SK-MEL-5 (cell line): ENCODE measurements around the gene ZFR. TPM values are rescaled to one million over a fixed set of nuclear protein-coding genes. Genes with fewer than 3 reads are reported as not detected.
"Not testable (repeated sequence)": the region's sequence is repeated elsewhere in the genome, so short reads cannot be mapped to it uniquely, and the experiment has no call there.

Experiments used
- DNase-seq: peaks from one replicate; pipeline ENCODE4 v3.0.0-alpha.2; 2016; ENCODE audit warnings: low read depth, low spot score
- in situ Hi-C: cut with HindIII; loops from 2 replicates; pipeline ENCODE4 v1.10.0; 2016; ENCODE audit warnings: low sequenced_read_pairs, high pct_unique_total_duplicates, low pct_unique_long_range_greater_than_20kb
- total RNA-seq: library from RNA; depleted of rRNA; stranded (reverse); fragments of >200 nt; shearing (Covaris generic); gene quantifications from 2 replicates; pipeline ENCODE4 v1.2.3, GENCODE V29; 2014

The ZFR gene
- total RNA-seq, 1 experiment from 2014 or later: 105 TPM

DNA sequence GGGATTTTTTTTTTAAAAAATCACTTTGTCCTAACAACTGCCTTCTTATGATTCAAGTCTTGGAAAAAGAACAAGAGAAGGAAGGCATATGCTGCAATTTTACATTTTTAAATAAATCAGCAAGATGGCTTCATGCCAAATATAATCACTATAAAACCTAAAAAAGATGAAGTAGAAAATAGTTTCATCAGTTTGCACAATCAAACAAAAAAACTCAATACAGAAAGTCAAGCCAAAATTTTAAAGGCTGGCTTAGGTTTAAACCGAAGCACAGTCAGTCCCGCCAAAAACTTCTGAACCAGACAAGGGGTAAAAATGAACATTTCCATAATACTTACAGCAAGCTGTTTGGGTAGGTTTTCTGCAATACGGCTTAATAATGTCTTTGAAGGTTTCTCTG, 57.3 kb downstream of the ZFR start:
- in situ Hi-C loops: no loop called here
- no peak for DNase-seq

DNA sequence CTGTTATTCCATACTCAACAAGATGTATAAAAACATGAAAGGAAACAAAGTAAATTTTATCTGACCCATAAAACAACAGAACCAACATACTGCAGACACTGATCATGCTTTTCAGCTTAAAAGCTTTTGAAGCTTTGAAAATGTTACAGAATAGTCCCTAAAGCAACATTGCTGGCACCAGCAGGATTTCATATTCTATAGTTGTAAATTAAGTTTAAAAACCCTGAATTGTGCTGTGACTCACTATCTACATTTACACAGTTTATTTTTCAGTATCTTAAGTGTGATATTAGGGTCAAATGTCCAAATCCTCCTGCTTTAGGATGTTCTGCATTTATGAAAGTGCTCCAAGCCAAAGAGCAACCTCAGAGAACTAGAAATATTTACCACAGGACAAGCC, 59.9 kb downstream of the ZFR start:
- DNase-seq: no peak
- in situ Hi-C loops: no loop called here

DNA sequence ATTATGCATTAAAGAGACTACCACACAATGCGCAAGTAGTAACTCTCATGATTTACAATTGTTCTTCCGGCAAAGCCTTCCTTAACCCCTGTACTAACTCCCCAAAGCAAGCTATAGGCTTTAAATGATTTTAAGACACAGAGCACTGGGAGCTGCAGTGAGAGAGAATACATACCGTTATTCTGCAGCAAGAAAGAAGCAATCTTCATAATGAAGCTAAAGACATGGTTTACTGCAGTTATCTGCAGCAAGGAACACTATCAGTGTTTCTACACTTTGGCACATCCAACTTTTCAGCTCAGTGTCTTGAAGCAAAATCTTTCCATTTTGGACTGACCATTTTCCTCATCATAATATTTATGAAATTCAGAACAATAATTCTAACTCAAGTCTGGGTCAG, 61.0 kb downstream of the ZFR start:
- DNase-seq: no peak
- in situ Hi-C loops: no loop called here

DNA sequence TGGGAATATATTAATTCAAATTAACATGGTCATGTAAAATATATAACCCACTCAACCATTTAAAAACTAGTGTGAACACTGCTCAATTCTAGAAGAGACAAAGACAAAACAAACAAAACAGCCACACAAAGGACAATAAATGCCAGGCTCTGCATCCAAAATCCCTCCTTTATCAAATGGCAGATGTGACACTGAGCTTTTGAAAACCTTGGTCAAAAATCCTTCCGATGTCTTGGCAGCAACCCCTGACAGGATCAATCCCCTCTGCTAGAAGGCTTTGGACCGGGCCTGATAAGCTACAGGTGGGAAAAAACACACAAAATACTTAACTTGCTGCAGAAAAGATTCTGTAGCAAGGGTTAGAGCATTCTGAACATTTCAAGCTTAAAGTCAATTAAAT, 61.5 kb downstream of the ZFR start:
- in situ Hi-C loops: no loop called here
- DNase-seq: no peak

DNA sequence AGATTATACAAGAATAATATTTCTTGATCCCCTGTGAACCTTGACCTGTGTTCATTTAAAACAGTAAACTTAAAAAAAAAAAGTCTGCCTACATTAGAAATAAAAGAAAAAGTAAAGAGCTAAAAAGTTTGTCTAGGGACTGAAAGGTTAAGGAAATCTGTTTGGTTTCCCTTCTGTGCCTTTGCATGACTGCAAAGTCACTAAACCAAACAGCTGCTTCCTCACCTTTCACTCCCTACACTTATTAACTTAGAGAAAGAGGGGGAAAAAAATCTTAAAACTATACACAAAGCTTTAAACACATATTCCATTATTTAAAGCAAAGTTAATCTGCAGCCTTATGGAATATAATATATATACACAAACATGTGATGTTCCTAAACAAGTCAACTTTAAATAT, 65.1 kb downstream of the ZFR start:
- in situ Hi-C loops: no loop called here
- DNase-seq: no peak

DNA sequence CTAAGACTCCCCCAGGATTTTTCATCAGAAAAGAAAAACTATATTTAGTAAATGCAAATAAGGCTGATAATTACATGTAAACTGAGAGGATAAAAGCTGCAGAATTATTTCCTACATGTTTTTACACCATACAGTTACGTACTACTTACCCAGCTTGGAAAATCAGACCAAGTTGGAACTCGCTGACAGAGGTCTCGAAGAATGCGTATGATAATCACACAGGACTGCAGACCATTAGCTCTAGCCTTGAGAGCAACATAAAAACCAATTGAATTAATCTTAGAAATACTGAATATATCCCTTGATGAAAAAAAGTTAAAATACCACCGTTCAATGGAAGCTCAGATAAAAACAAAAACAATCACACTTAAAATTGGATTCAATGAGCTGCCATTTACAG, 65.6 kb downstream of the ZFR start:
- in situ Hi-C loops: no loop called here

DNA sequence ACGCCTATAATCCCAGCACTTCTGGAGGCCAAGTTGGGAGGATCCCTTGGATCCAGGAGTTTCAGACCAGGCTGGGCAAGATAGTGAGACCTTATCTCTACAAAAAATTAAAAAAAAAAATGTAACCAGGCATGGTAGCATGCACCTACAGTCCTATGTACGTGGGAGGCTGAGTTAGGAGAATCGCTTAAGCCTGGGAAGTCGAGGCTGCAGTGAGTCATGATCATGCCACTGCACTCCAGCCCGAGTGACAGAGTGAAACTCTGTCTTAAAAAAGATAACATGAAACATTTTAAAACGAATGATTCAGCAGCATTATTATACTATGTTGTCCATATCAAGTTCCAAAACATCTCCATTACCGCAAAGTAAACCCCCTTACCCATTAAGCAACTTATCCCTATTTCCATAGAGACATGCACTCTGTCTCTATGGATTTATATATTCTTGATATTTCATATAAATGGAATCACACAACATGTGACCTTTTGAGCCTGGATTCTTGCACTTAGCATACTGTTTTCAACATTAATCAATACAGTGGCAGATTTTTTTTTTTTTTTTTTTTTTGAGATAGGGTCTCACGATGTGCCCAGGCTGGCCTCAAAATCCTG, 74.9 kb downstream of the ZFR start:
- in situ Hi-C loops: no loop called here
- DNase-seq: no peak

More for the DNA sequence above, 65.6 kb downstream of the ZFR start:
- DNase-seq: no peak

DNA sequence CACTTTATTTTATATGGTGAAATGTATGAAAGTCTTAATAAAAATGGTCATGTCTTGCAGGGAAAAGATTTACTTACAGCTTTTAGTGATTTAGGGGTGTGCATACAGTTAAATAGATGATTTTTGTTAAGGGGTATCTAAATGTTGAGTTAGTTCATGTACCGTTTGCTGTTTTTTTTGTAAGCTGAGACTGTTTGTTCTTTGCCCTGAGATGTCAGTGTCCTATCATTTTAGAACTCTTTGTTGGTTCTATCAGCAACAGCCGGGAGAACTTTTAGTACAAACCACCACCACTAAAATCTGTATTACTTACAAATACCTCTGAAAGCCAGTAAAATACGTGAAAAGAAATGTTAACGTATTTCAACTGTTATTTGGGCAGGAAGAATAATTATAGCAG, 75.5 kb downstream of the ZFR start:
- no peak for DNase-seq
- in situ Hi-C loops: no loop called here

DNA sequence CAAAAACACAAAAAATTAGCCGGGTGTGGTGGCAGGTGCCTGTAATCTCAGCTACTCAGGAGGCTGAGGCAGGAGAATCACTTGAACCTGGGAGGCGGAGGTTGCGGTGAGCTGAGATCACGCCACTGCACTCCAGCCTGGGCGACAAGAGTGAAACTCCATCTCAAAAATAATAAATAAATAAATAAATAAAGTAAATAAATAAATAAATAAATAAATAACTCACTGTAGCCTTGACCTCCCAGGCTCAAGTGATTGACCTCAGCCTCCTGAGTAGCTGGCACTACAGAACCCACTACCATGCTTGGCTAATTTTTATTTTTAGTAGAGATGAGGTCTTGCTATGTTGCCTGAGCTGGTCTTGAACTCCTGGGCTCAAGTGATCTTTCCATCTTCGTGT, 77.3 kb downstream of the ZFR start:
- DNase-seq, in situ Hi-C loops: not testable (repeated sequence)

DNA sequence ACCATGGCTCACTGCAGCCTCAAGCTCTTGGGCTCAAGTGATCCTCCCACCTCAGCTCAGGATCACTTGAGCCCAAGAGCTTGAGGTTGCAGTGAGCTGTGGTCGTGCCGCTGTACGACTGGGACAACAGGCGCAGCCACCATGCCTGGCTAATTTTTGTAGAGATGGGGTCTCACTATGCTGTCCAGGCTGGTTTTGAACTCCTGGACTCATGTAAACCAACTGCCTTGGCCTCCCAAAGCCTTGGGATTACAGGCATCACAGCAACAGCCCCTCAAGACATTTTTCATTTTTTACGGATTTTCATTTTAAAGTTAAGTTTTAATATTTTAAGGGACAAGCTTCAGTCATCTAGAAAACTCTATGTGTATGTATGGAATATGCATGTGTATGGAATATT, 78.9 kb downstream of the ZFR start:
- in situ Hi-C loops: no loop called here
- DNase-seq: no peak

DNA sequence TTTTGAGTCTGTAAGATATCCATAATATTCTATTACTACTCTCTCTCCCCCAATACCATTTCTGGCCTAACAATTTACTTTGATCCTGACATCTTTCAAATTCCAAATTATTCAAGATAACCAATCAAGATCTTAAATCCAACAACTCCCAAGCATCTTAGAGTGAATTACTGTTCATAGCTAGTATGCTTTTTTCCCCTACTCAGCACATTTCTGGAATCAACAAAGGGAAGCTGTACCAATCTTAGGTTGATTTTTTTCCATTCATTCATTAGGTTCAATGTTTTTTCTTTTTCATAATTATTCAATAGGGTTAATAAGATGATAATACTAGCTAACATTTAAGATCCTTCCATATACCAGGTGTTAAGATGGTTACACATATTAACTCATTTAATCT, 81.5 kb downstream of the ZFR start:
- no peak for DNase-seq
- in situ Hi-C loops: no loop called here

DNA sequence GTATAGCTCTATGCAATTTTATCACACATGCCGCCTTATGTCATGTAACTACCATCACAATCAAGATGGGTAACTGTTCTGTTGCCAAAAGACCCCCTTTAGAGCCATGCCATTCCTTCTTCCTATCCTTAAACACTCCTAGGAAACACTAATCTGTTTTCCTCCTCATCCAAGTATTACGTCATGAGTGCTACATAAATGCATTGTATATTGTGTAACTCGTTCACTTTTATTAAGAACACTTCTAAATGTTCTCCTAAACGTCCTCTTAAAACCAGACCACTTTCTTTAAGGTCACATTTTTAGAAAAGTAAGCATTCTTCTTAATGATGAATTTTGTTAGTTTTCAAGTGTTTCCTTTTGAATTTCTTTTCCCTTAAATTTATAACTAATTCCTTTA, 82.0 kb downstream of the ZFR start:
- DNase-seq: no peak
- in situ Hi-C loops: no loop called here

DNA sequence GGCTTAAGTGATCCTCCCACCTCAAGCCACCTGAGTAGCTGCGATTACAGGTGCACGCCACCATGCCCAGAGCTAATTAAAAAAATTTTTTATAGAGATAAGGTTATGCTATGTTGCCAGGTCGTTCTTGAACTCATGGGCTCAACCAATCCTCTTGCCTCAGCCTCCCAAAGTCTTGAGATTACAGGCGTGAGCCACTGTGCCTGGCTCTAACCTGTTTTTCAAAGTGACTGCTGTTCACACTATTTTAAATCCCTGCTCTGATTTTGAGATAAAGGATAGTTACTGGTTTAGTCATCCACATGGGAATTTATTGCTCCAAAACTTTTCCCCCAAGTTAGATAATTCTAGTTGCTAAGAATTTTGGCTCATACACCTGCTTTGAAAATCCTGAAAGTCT, 83.6 kb downstream of the ZFR start:
- in situ Hi-C loops: no loop called here
- DNase-seq: no peak

DNA sequence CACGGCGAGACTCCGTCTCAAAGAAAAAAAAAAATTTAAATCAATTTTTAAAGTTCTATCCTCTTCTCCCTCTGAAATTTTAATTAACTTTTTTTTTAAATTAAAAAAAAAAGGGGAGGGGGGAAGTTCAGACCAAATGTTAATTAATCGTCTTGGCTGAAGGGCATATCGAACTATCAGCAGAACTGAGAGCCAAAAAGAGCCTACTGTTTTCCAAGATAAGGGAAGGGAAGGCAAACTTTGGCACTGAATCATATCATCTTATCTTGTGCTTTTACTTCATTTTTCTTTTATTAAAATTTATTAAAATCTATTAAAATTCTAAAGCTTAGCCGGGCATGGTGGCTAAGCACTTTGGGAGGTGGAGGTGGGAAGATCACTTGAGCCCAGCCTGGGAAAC, 85.9 kb downstream of the ZFR start:
- in situ Hi-C loops: no loop called here
- no peak for DNase-seq

DNA sequence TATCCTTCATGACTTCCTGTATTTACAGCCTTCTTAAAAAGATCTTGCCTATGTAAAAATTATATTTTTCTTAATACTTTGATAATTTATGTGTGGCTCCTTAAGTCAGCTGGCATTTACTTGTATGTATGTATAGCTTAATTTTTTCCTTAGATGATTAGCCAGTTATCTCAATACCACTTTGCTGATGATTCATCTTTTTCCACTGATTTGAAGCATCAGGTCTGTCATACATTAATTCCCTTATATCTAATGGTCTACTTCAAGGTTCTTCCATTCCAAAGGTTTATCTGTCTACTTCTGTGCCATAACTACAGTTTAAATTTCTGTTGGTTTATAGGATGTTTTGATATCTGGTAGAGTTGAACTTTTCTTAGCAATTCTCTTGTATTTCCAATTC, 86.9 kb downstream of the ZFR start:
- in situ Hi-C loops: no loop called here
- no peak for DNase-seq

DNA sequence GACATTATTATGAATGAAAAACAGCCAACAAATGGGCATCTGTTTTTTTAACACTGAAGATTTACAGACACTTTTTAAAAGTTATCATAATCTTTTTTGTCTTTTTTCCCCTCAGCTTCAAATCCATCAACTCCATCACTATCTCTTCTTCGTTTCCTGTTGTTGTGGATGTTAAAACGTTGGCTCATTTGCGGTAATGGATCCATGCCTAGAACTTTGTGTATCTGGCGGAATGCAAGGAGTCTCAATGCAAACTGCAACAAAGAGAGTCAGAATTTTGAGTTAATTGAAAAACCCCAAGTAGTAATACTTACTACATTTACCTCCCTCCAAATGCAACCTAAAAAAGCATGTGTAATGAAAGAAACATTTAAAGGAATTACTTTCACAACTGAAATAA, 88.9 kb downstream of the ZFR start:
- DNase-seq: no peak
- in situ Hi-C loops: no loop called here

DNA sequence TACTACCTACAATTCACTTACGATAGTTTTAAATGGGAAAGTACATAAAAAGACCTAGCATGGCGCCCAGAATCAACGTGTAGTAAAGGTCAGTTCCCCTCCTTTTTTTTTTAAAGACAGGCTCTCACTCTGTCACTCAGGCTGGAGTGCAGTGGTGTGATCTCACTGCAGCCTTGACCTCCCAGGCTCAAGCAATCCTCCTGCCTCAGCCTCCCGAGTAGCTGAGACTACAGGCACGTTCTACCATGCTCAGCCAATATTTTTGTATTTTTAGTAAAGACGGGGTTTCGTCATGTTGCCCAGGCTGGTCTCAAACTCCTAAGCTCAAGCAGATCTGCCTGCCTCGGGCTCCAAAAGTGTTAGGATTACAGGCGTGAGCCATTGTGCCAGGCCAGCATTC, 91.1 kb downstream of the ZFR start:
- in situ Hi-C loops: no loop called here

DNA sequence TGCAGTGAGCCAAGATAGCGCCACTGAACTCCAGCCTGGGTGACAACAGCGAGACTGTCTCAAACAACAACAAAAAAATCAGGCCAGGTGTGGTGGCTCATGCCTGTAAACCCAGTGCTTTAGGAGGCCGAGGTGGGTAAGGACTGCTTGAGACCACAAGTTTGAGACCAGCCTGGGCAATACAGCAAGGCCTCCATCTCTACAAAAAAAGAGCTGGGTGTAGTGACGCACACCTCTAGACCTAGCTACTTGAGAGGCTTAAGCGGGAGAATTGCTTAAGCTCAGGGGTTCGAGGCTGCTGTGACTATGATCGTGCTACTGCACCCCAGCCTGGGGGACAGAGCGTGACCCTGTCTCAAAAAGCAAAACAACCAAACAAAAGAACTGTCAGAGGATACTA, 91.9 kb downstream of the ZFR start:
- in situ Hi-C loops: no loop called here
- no peak for DNase-seq

More for the DNA sequence above, 91.1 kb downstream of the ZFR start:
- DNase-seq: no peak

DNA sequence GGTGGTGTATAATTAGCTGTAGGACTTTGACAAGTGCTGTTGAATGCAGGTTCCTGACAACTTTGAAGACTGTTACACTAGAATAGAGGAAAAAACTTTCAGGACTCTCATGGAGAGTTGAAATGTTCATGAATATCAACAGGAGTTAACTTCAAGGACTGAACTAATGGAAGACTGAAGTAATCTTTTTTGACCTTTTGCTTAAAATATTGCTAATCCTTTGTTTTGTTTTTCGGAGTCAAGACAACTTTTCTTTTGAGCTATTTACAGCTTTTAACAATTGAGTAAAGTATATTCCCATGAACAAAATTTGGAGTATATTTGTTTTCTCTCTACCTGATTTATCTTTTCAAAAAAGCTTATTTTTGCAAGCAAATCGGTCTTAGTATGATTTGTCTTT, 97.7 kb downstream of the ZFR start:
- DNase-seq: no peak
- in situ Hi-C loops: no loop called here

DNA sequence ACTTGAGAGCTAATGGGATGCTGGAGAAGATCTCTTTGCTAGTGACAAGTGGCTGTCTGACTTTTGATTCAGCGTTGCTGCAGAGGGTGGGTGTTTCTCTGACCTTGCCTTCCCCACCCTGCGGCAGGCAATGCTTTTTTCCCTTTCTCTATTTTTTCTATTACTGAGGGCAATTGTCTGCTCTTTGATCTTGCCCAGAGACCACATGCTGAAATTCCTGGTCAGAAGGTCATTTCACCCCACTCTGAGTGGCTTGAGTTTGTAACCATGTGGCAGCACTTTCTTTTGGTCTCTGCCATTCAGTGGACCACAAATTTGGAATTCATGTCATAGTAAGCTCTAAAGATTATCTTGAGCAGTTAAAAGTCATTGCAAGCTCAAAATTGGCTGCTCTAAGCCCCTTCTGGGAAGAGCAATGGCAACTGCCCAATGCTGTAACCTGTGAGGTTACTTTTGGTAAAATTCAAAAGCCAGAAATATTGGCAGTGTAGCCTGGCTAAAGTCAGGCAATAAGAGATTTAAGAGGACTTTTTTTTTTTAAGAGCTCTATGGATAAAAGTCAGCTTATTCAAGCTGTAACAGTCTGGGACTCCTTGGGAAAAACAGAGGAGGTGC, 101.4 kb downstream of the ZFR start:
- DNase-seq: no peak
- in situ Hi-C loops: no loop called here
